Right lung (tissue), 5 donors: Measurements from ENCODE around the gene MYB. TPM values are rescaled to one million over a fixed set of nuclear protein-coding genes. Genes with fewer than 3 reads are reported as not detected.

Experiments
- DNase-seq, 2 donors: peaks; one replicate each; pipeline ENCODE4 v3.0.0-alpha.2; 2013
- polyA plus RNA-seq, 5 donors: library from polyadenylated mRNA; unstranded; fragments of 120-200 nt; gene quantifications; one replicate each; pipeline versions ENCODE4 v1.2.1 to v1.2.3, GENCODE V29; 2013; ENCODE audit warnings: inconsistent platforms in 1 of 5, low replicate concordance in 1 of 5; ENCODE audit not compliant: insufficient read length in 5 of 5, insufficient read depth in 1 of 5

MYB gene
- polyA plus RNA-seq, 5 donors = 3.1 to 5.9 (median 5.0) TPM

GRCh38 chr6:135219346-135219745 is 38.2 kb downstream of the MYB start:
- DNase-seq = no peak

- DNase-seq = no peak
Observed at GRCh38 chr6:135221042-135221441, 39.9 kb downstream of the MYB start.

GRCh38 chr6:135221505-135221904 is 40.4 kb downstream of the MYB start:
- no peak for DNase-seq

- no peak for DNase-seq
Observed at GRCh38 chr6:135222623-135223022, 41.5 kb downstream of the MYB start.

- DNase-seq = no peak
Observed at GRCh38 chr6:135224037-135224647, 43.0 kb downstream of the MYB start.

- no peak for DNase-seq
Observed at GRCh38 chr6:135225911-135226310, 44.8 kb downstream of the MYB start.

GRCh38 chr6:135226537-135226936 is 45.4 kb downstream of the MYB start:
- DNase-seq = no peak

GRCh38 chr6:135227349-135227748 is 46.2 kb downstream of the MYB start:
- DNase-seq = no peak

- no peak for DNase-seq
Observed at GRCh38 chr6:135227758-135228157, 46.6 kb downstream of the MYB start.

- DNase-seq = no peak
Observed at GRCh38 chr6:135228486-135228885, 47.4 kb downstream of the MYB start.

GRCh38 chr6:135229996-135230395 is 48.9 kb downstream of the MYB start:
- DNase-seq = no peak

- DNase-seq = no peak
Observed at GRCh38 chr6:135230711-135231468, 49.8 kb downstream of the MYB start.

- no peak for DNase-seq
Observed at GRCh38 chr6:135231469-135231844, 50.3 kb downstream of the MYB start.

- no peak for DNase-seq
Observed at GRCh38 chr6:135233686-135234491, 52.8 kb downstream of the MYB start.

- DNase-seq = no peak
Observed at GRCh38 chr6:135234492-135234780, 53.3 kb downstream of the MYB start.

GRCh38 chr6:135235716-135236115 is 54.6 kb downstream of the MYB start:
- DNase-seq = no peak

GRCh38 chr6:135236319-135236718 is 55.2 kb downstream of the MYB start:
- no peak for DNase-seq

GRCh38 chr6:135236732-135237131 is 55.6 kb downstream of the MYB start:
- DNase-seq = no peak

GRCh38 chr6:135240711-135241110 is 59.6 kb downstream of the MYB start:
- no peak for DNase-seq

GRCh38 chr6:135243871-135244796 is 63.0 kb downstream of the MYB start:
- no peak for DNase-seq

- DNase-seq = no peak
Observed at GRCh38 chr6:135244805-135245204, 63.7 kb downstream of the MYB start.
